Panc1 (cell line): Measurements from ENCODE around the gene PILRA. TPM values are rescaled to one million over a fixed set of nuclear protein-coding genes. Genes with fewer than 3 reads are reported as not detected.

ENCODE experiments used
- ATAC-seq: fragments of 200-7000 bp; cut with Tn5 transposase; 2 replicates; pipeline ENCODE4 v1.9.1; 2020; ENCODE audit warnings: mild to moderate bottlenecking, moderate library complexity
- BruUV-seq: library from RNA; stranded (reverse); fragments of 400-500 nt; replicated peaks from 2 replicates; lab custom pipeline; 2021; lab: Mats Ljungman, UMichigan
- CTCF ChIA-PET: fragments of 300-600 bp; sonication (Branson Sonifier 250); formaldehyde crosslinking; loops from one replicate; lab custom pipeline; 2022; ENCODE audit warnings: antibody characterized with exemption; lab: Charles Lee
- POLR2A ChIA-PET: fragments of 300-600 bp; sonication (Branson Sonifier 250); formaldehyde crosslinking; loops from one replicate; lab custom pipeline; 2022; ENCODE audit warnings: antibody characterized with exemption; lab: Charles Lee
- DNase-seq: peaks from one replicate; pipeline ENCODE4 v3.0.0-alpha.2; 2010; ENCODE audit warnings: low read depth, low spot score
- H3K27ac ChIP-seq: 2 replicates; pipeline ENCODE4 v1.5.1; 2011; ENCODE audit warnings: mild to moderate bottlenecking, low read length, inconsistent platforms
- H3K27me3 ChIP-seq: fragments of 200-500 bp; sonication (Bioruptor generic); 2 replicates; pipeline ENCODE4 v1.6.0; 2014; ENCODE audit warnings: low read length, inconsistent platforms; ENCODE audit not compliant: control insufficient read depth, insufficient read depth
- H3K36me3 ChIP-seq: fragments of 200-500 bp; sonication (Bioruptor generic); 2 replicates; pipeline ENCODE4 v1.5.1; 2014; ENCODE audit warnings: inconsistent platforms, mild to moderate bottlenecking, low read length, moderate library complexity; ENCODE audit not compliant: control insufficient read depth, insufficient read depth
- H3K4me1 ChIP-seq: 2 replicates; pipeline ENCODE4 v1.5.1; 2011; ENCODE audit warnings: inconsistent platforms, mild to moderate bottlenecking, low read length, moderate library complexity; ENCODE audit not compliant: control insufficient read depth, insufficient read depth
- H3K4me3 ChIP-seq, 2 experiments: 2 replicates each; pipeline ENCODE4 v1.5.1; 2011 to 2012; ENCODE audit warnings: low read depth in 2 of 2, low read length in 2 of 2, mild to moderate bottlenecking in 2 of 2, inconsistent platforms in 1 of 2, moderate library complexity in 1 of 2
- H3K9me3 ChIP-seq: fragments of 200-500 bp; sonication (Bioruptor generic); 2 replicates; pipeline ENCODE4 v1.5.1; 2014; ENCODE audit warnings: low read depth, mild to moderate bottlenecking, inconsistent platforms, low read length, moderate library complexity; ENCODE audit not compliant: control insufficient read depth, insufficient read depth
- POLR2AphosphoS5 ChIP-seq: IDR thresholded peaks from 2 replicates; pipeline ENCODE4 v1.6.1; 2012; ENCODE audit warnings: mild to moderate bottlenecking, low read depth, low read length, moderate library complexity
- SIN3A ChIP-seq: IDR thresholded peaks from 2 replicates; pipeline ENCODE4 v1.6.1; 2012; ENCODE audit warnings: low read depth, mild to moderate bottlenecking, low read length, moderate library complexity, borderline replicate concordance; ENCODE audit not compliant: insufficient read depth
- TCF7L2 ChIP-seq: IDR thresholded peaks from 2 replicates; pipeline ENCODE4 v1.6.1; 2011; ENCODE audit warnings: mild to moderate bottlenecking, low read depth, low read length, inconsistent platforms
- in situ Hi-C: cut with HindIII; loops from 2 replicates; pipeline ENCODE4 v1.10.0; 2016; ENCODE audit warnings: low sequenced_read_pairs, low pct_unique_long_range_greater_than_20kb
- intact Hi-C: fragments of 100-400 bp; cut with micrococcal nuclease; formaldehyde crosslinking; loops from one replicate; pipeline ENCODE4 v1.10.0; 2022; ENCODE audit not compliant: unreplicated experiment
- total RNA-seq: library from RNA; stranded (reverse); gene quantifications from one replicate; pipeline ENCODE4 v1.2.1, GENCODE V29; 2021; ENCODE audit not compliant: unreplicated experiment
- TF ChIP-seq, protein P1 (sequence below), 2 experiments: IDR thresholded peaks; 2 replicates each; pipeline ENCODE4 v1.6.1; 2011 to 2012; ENCODE audit warnings: low read depth in 2 of 2, control low read depth in 1 of 2, low read length in 1 of 2, mild to moderate bottlenecking in 1 of 2, moderate library complexity in 1 of 2; ENCODE audit not compliant: insufficient read depth in 1 of 2
- TF ChIP-seq, protein P2 (sequence below): fragments of 450-650 bp; IDR thresholded peaks from 2 replicates; pipeline ENCODE4 v1.5.1; 2017; ENCODE audit warnings: mild to moderate bottlenecking

Gene PILRA
- total RNA-seq, 1 experiment from 2014 or later = 4.8 TPM

DNA sequence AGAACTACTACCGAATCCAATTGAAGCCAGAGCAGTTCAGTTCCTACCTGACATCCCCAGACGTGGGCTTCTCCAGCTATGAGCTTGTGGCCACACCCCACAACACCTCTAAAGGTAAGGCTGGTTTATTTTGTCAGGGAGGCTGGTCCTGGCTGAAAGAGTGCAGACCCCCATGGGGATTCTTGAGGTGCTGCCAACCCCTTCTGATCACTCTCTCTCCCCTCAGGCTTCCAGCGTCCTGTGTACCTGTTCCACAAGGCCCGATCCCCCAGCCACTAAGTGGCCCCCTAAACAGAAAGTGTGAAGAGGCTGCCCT lies 59.9 kb downstream of the PILRA start:
- BruUV-seq = no TSS peak
- no peaks in the 10 kb centered on the region for H3K27me3 ChIP-seq
- DNase-seq (no peak), ATAC-seq (no peak)
- peak overlapping the region; percentile 98 for H3K27ac ChIP-seq
- H3K4me1 ChIP-seq = peaks cover 43% of the 10 kb centered on the region
- in situ Hi-C loops = no loop called here
- CTCF ChIA-PET = no interaction called here
- H3K4me3 ChIP-seq = peak overlapping the region in 1 of 2 experiments; percentile 10; a peak in 1 of 4 replicates
- intact Hi-C loops = no loop called here
- no peaks in the 10 kb centered on the region for H3K9me3 ChIP-seq
- POLR2A ChIA-PET = no interaction called here
- H3K36me3 ChIP-seq = no peaks in the 10 kb centered on the region; the same call in 1 of the 2 replicates
- TF ChIP-seq, protein P1, sequence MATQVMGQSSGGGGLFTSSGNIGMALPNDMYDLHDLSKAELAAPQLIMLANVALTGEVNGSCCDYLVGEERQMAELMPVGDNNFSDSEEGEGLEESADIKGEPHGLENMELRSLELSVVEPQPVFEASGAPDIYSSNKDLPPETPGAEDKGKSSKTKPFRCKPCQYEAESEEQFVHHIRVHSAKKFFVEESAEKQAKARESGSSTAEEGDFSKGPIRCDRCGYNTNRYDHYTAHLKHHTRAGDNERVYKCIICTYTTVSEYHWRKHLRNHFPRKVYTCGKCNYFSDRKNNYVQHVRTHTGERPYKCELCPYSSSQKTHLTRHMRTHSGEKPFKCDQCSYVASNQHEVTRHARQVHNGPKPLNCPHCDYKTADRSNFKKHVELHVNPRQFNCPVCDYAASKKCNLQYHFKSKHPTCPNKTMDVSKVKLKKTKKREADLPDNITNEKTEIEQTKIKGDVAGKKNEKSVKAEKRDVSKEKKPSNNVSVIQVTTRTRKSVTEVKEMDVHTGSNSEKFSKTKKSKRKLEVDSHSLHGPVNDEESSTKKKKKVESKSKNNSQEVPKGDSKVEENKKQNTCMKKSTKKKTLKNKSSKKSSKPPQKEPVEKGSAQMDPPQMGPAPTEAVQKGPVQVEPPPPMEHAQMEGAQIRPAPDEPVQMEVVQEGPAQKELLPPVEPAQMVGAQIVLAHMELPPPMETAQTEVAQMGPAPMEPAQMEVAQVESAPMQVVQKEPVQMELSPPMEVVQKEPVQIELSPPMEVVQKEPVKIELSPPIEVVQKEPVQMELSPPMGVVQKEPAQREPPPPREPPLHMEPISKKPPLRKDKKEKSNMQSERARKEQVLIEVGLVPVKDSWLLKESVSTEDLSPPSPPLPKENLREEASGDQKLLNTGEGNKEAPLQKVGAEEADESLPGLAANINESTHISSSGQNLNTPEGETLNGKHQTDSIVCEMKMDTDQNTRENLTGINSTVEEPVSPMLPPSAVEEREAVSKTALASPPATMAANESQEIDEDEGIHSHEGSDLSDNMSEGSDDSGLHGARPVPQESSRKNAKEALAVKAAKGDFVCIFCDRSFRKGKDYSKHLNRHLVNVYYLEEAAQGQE (IDR thresholded peaks at IDR 0.05; ENCODE audit: insufficient read depth in 1 of 2, low read depth in 2 of 2, low read length in 1 of 2) = no peak
- peak; percentile 41; the same call in 1 of the 2 replicates for TF ChIP-seq POLR2AphosphoS5

DNA sequence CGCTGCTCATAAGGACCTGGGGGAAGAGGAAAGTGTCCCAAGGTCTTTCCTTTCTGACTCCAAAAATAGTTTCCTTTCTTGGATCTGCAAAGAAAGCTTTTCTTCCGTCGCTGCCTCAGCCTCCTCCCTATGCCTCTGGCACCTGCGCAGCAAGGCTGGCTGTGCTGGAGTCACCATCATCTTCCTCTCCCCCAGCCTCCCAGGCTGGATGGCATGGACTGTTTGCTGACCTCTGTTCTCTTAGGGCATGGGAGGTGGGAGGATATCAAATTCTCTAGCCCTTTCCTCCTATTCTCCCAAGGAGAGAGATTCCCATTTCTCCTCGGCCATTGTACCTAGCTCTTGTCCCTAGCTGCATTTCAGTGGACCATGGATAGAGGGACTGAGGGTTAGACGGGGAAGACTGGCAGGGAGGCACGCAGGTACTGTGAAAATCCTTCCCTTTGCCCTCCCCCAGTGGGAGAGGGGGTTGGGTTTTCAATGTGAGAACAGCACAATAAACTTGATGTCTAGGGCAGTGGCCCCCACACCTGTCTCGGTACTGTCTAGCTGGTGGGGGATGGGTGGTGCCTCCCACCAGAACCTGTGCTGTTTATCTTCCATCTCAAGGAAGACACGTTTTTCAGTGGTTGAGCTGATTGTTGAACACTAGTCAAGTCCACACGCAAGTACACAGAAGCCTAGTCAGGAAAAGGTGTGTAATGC lies 60.5 kb downstream of the PILRA start:
- ATAC-seq = no peak
- Histone ChIP-seq H3K27ac (peak overlapping the region; percentile 98), H3K36me3 (no peaks in the 10 kb centered on the region; the same call in 1 of the 2 replicates), H3K4me1 (peaks cover 43% of the 10 kb centered on the region), H3K27me3 (no peaks in the 10 kb centered on the region), H3K4me3 (peak overlapping the region in 1 of 2 experiments; percentile 10; a peak in 2 of 4 replicates), H3K9me3 (no peaks in the 10 kb centered on the region)
- ChIA-PET POLR2A (no interaction called here), CTCF (no interaction called here)
- intact Hi-C loops = no loop called here
- TF ChIP-seq POLR2AphosphoS5 (no peak; the same call in 1 of the 2 replicates), TCF7L2 (no peak), SIN3A (no peak)
- TF ChIP-seq, protein P2, sequence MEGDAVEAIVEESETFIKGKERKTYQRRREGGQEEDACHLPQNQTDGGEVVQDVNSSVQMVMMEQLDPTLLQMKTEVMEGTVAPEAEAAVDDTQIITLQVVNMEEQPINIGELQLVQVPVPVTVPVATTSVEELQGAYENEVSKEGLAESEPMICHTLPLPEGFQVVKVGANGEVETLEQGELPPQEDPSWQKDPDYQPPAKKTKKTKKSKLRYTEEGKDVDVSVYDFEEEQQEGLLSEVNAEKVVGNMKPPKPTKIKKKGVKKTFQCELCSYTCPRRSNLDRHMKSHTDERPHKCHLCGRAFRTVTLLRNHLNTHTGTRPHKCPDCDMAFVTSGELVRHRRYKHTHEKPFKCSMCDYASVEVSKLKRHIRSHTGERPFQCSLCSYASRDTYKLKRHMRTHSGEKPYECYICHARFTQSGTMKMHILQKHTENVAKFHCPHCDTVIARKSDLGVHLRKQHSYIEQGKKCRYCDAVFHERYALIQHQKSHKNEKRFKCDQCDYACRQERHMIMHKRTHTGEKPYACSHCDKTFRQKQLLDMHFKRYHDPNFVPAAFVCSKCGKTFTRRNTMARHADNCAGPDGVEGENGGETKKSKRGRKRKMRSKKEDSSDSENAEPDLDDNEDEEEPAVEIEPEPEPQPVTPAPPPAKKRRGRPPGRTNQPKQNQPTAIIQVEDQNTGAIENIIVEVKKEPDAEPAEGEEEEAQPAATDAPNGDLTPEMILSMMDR = no peak
- TF ChIP-seq, protein P1 (IDR thresholded peaks at IDR 0.05; ENCODE audit: insufficient read depth in 1 of 2, low read depth in 2 of 2, low read length in 1 of 2) = no peak
- in situ Hi-C loops = no loop called here
- no peak for DNase-seq
- no TSS peak for BruUV-seq
